Endothelial cell of umbilical vein (primary cell): ENCODE measurements around the gene HOXA2. TPM values are rescaled to one million over a fixed set of nuclear protein-coding genes. Genes with fewer than 3 reads are reported as not detected.

ENCODE experiments used
- BruUV-seq: library from RNA; stranded (reverse); fragments of 400-500 nt; replicated peaks from 2 replicates; lab custom pipeline; 2021; lab: Mats Ljungman, UMichigan
- CTCF ChIA-PET: fragments of 300-600, 350-600 bp; sonication (Branson Sonifier 250); formaldehyde crosslinking; loops from one replicate; lab custom pipeline; 2021; ENCODE audit warnings: antibody characterized with exemption, inconsistent platforms; lab: Charles Lee
- POLR2A ChIA-PET: fragments of 300-600, 350-600 bp; sonication (Branson Sonifier 250); formaldehyde crosslinking; loops from one replicate; lab custom pipeline; 2021; ENCODE audit warnings: antibody characterized with exemption, inconsistent platforms; lab: Charles Lee
- DNase-seq: peaks from one replicate; pipeline ENCODE4 v3.0.0-alpha.2; 2011; ENCODE audit warnings: low read depth, low spot score
- FAIRE-seq: peaks from 2 replicates; lab custom pipeline; 2011; peaks lifted over from hg19 to GRCh38; lab: Jason Lieb, UNC
- H2AFZ ChIP-seq: 2 replicates; pipeline ENCODE4 v1.6.0; 2012; ENCODE audit warnings: low read depth, low read length, control low read depth, inconsistent platforms
- H3K27ac ChIP-seq: 2 replicates; pipeline ENCODE4 v1.5.1; 2011; ENCODE audit warnings: low read depth, mild to moderate bottlenecking, control low read depth, low read length, moderate library complexity; ENCODE audit not compliant: insufficient read depth
- H3K27me3 ChIP-seq, 2 experiments: 2 replicates each; pipeline versions ENCODE4 v1.6.0 to v1.6.1; 2011; ENCODE audit warnings: low read length in 2 of 2, mixed read lengths in 1 of 2; ENCODE audit not compliant: control insufficient read depth in 2 of 2, insufficient read depth in 2 of 2
- H3K36me3 ChIP-seq, 2 experiments: 2 replicates in 1 of 2; 3 replicates in 1 of 2; pipeline ENCODE4 v1.5.1; 2011; ENCODE audit warnings: low read length in 2 of 2, mild to moderate bottlenecking in 1 of 2, moderate library complexity in 1 of 2; ENCODE audit not compliant: control insufficient read depth in 2 of 2, insufficient read depth in 2 of 2; ENCODE audit errors: extremely low read depth in 1 of 2
- H3K4me1 ChIP-seq: 3 replicates; pipeline ENCODE4 v1.5.1; 2011; ENCODE audit warnings: mild to moderate bottlenecking, low read length; ENCODE audit not compliant: control insufficient read depth, insufficient read depth; ENCODE audit errors: extremely low read depth
- H3K4me2 ChIP-seq: 2 replicates; pipeline ENCODE4 v1.6.1; 2011; ENCODE audit warnings: low read length, control low read depth, mixed read lengths; ENCODE audit not compliant: insufficient read depth
- H3K4me3 ChIP-seq, 3 experiments: fragments of 200-600 bp in 1 of 3; sonication (generic), shearing (Covaris generic) in 1 of 3; replicated peaks in 1 of 3; 2 replicates each; pipeline ENCODE4 v1.5.1; 2011 to 2016; ENCODE audit warnings: control low read depth in 3 of 3, low read length in 3 of 3, mild to moderate bottlenecking in 2 of 3, inconsistent platforms in 1 of 3, low read depth in 1 of 3, moderate library complexity in 1 of 3; ENCODE audit not compliant: insufficient read depth in 1 of 3
- H3K79me2 ChIP-seq: 2 replicates; pipeline ENCODE4 v1.6.0; 2012; ENCODE audit warnings: low read length, inconsistent platforms; ENCODE audit not compliant: control insufficient read depth, insufficient read depth
- H3K9ac ChIP-seq: replicated peaks from 2 replicates; pipeline ENCODE3; 2011; ENCODE audit warnings: low read length, control low read depth; ENCODE audit not compliant: insufficient read depth; ENCODE audit errors: extremely low read depth
- H3K9me1 ChIP-seq: replicated peaks from 3 replicates; pipeline ENCODE4 v1.6.0; 2011; ENCODE audit warnings: mild to moderate bottlenecking, low read length; ENCODE audit not compliant: control insufficient read depth, insufficient read depth; ENCODE audit errors: extremely low read depth
- H3K9me3 ChIP-seq: replicated peaks from 2 replicates; pipeline ENCODE4 v1.5.1; 2012; ENCODE audit warnings: low read length, inconsistent platforms; ENCODE audit not compliant: control insufficient read depth, insufficient read depth
- H4K20me1 ChIP-seq: replicated peaks from 2 replicates; pipeline ENCODE3; 2011; ENCODE audit warnings: mild to moderate bottlenecking, low read length; ENCODE audit not compliant: control insufficient read depth, insufficient read depth; ENCODE audit errors: extremely low read depth
- EZH2 ChIP-seq: IDR thresholded peaks from 2 replicates; pipeline ENCODE4 v1.6.1; 2012; ENCODE audit warnings: borderline replicate concordance, low read depth, mild to moderate bottlenecking, moderate library complexity, low read length, inconsistent platforms; ENCODE audit not compliant: severe bottlenecking
- FOS ChIP-seq: IDR thresholded peaks from 2 replicates; pipeline ENCODE4 v1.6.1; 2011; ENCODE audit warnings: mild to moderate bottlenecking, low read length, moderate library complexity, borderline replicate concordance; ENCODE audit not compliant: insufficient read depth
- GATA2 ChIP-seq: IDR thresholded peaks from 2 replicates; pipeline ENCODE4 v1.7.0; 2011; ENCODE audit warnings: low read depth, mild to moderate bottlenecking, moderate library complexity, mixed read lengths, low read length; ENCODE audit not compliant: insufficient read length, insufficient read depth
- JUN ChIP-seq: IDR thresholded peaks from 2 replicates; pipeline ENCODE4 v1.6.1; 2011; ENCODE audit warnings: borderline replicate concordance, low read depth; ENCODE audit not compliant: insufficient read length, insufficient read depth
- MYC ChIP-seq: IDR thresholded peaks from one replicate; pipeline ENCODE4 v1.6.1; 2011; ENCODE audit warnings: mild to moderate bottlenecking, low read depth, low read length
- POLR2A ChIP-seq: IDR thresholded peaks from 2 replicates; pipeline ENCODE4 v1.6.1; 2012; ENCODE audit warnings: low read depth, mild to moderate bottlenecking, control low read depth, low read length
- POLR2AphosphoS5 ChIP-seq: IDR thresholded peaks from 2 replicates; pipeline ENCODE4 v1.6.1; 2012; ENCODE audit warnings: low read depth, mild to moderate bottlenecking, control low read depth, low read length, moderate library complexity; ENCODE audit not compliant: insufficient read depth
- dilution Hi-C: fragments of 300-500 bp; cut with MboI; formaldehyde crosslinking; loops from one replicate; pipeline ENCODE4 v1.15.0; 2019; ENCODE audit warnings: low sequenced_read_pairs; ENCODE audit not compliant: extremely low pct_ligation_motif_present
- intact Hi-C: fragments of 100-400 bp; cut with micrococcal nuclease; formaldehyde crosslinking; loops from one replicate; pipeline ENCODE4 v1.10.0; 2022
- polyA plus RNA-seq, 4 experiments: library from polyadenylated mRNA; depleted of rRNA in 3 of 4; stranded (reverse) in 3 of 4; unstranded in 1 of 4; fragments of >200 nt; gene quantifications; 2 replicates each; pipeline versions ENCODE4 v1.2.1 to v1.2.3, GENCODE V29; 2011 to 2012; ENCODE audit warnings: missing spikeins in 1 of 4
- total RNA-seq: library from RNA; stranded (reverse); gene quantifications from 2 replicates; pipeline ENCODE4 v1.2.3, GENCODE V29; 2021
- TF ChIP-seq, protein P1 (sequence below): IDR thresholded peaks from 2 replicates; pipeline ENCODE4 v1.6.1; 2011; ENCODE audit not compliant: insufficient read depth, insufficient read length
- TF ChIP-seq, protein P2 (sequence below), 2 donors: IDR thresholded peaks; 1 replicate in 1 of 2; 2 replicates in 1 of 2; pipeline ENCODE4 v1.5.1; 2011; ENCODE audit warnings: low read length in 2 of 2, mild to moderate bottlenecking in 2 of 2, moderate library complexity in 2 of 2, control low read depth in 1 of 2, inconsistent platforms in 1 of 2, low read depth in 1 of 2; ENCODE audit not compliant: insufficient read depth in 1 of 2; ENCODE audit errors: extremely low read depth in 1 of 2

HOXA2 gene
- total and polyA plus RNA-seq, 2 donors (not counting 3 experiments of a cell fraction or from before 2014, with no cell fraction given) = 1.6 to 2.3 TPM

DNA sequence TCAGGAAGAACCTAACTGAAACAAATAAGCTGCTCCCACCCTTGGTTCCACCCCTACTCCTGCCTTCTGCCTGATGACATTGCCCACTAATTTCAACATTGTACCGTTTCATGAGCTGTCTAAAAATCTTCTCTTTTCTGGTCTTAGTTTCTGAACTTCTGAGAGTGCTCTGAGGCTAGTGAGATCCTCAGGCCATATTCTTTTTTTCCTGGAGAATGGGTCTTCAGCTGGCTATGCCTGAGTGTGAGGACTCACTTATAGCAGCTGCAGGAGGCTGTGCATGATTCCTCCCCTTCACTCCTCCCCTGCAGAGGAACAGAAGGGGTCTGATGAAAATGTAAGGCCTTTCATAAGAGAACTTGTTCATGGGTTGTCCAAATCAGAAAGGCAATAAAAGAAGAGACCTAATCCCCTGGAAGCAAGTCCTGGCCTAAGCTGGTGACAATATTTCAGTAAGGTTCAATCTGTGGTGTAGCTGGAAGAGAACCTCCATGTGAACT lies 17.0 kb upstream of the HOXA2 start:
- dilution Hi-C loops (no loop called here), intact Hi-C loops (loop anchor here (2.0 to 10.0 kb wide), 2 partner anchors 49 to 965 kb away; partner anchors contain the start of gene NFE2L3)
- H4K20me1 ChIP-seq = no peaks in the 10 kb centered on the region
- H3K9ac ChIP-seq = no peak overlapping the region
- H2AFZ ChIP-seq = no peak overlapping the region
- peaks cover 91% of the 10 kb centered on the region for H3K79me2 ChIP-seq
- TF ChIP-seq EZH2 = no peak
- TF ChIP-seq POLR2A = no peak
- no peak for TF ChIP-seq JUN
- TF ChIP-seq MYC = no peak
- no peak for TF ChIP-seq FOS
- TF ChIP-seq, protein P1, sequence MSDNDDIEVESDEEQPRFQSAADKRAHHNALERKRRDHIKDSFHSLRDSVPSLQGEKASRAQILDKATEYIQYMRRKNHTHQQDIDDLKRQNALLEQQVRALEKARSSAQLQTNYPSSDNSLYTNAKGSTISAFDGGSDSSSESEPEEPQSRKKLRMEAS = no peak
- TF ChIP-seq, protein P2, sequence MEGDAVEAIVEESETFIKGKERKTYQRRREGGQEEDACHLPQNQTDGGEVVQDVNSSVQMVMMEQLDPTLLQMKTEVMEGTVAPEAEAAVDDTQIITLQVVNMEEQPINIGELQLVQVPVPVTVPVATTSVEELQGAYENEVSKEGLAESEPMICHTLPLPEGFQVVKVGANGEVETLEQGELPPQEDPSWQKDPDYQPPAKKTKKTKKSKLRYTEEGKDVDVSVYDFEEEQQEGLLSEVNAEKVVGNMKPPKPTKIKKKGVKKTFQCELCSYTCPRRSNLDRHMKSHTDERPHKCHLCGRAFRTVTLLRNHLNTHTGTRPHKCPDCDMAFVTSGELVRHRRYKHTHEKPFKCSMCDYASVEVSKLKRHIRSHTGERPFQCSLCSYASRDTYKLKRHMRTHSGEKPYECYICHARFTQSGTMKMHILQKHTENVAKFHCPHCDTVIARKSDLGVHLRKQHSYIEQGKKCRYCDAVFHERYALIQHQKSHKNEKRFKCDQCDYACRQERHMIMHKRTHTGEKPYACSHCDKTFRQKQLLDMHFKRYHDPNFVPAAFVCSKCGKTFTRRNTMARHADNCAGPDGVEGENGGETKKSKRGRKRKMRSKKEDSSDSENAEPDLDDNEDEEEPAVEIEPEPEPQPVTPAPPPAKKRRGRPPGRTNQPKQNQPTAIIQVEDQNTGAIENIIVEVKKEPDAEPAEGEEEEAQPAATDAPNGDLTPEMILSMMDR (IDR thresholded peaks at IDR 0.05; ENCODE audit: extremely low read depth in 1 of 2, insufficient read depth in 1 of 2, low read depth in 1 of 2, low read length in 2 of 2) = no peak
- TF ChIP-seq GATA2 = no peak
- no peak for TF ChIP-seq POLR2AphosphoS5
- H3K4me1 ChIP-seq = peaks cover 83% of the 10 kb centered on the region
- H3K9me3 ChIP-seq = no peaks in the 10 kb centered on the region
- ChIA-PET CTCF (interaction anchor here (0.9 to 9.1 kb wide), 8 partner anchors 9 to 437 kb away, joined by 3 to 70 read pairs (median 7); partner anchors contain the start of gene HOXA5), POLR2A (interaction anchor here (1.2 to 1.8 kb wide), 4 partner anchors 8 to 31 kb away, joined by 3 to 5 read pairs (median 3); no protein-coding TSS in a partner anchor)
- peak overlapping the region; percentile 97 for H3K4me2 ChIP-seq
- no TSS peak for BruUV-seq
- H3K36me3 ChIP-seq = no peaks in the 10 kb centered on the region
- DNase-seq (peak; percentile 48), FAIRE-seq (peak; percentile 53)
- no peaks in the 10 kb centered on the region for H3K9me1 ChIP-seq
- no peak overlapping the region for H3K4me3 ChIP-seq
- peak overlapping the region; percentile 96 for H3K27ac ChIP-seq
- no peaks in the 10 kb centered on the region for H3K27me3 ChIP-seq
